Spleen (tissue), 11 donors: ENCODE measurements around the gene PRELID3B. TPM values are rescaled to one million over a fixed set of nuclear protein-coding genes. Genes with fewer than 3 reads are reported as not detected.

Experiments used
- DNase-seq: peaks from one replicate; pipeline ENCODE4 v3.0.0-alpha.2; 2020
- H3K27ac ChIP-seq, 8 donors: fragments of 200-600 bp; sonication (generic) in 7 of 8; 1 replicate in 4 of 8; 2 replicates in 4 of 8; pipeline versions ENCODE4 v1.5.0 to v1.8.0; 2016 to 2021; ENCODE audit warnings: inconsistent platforms in 4 of 8, mild to moderate bottlenecking in 4 of 8, moderate library complexity in 1 of 8
- H3K27me3 ChIP-seq, 7 donors: fragments of 200-600 bp; sonication (generic) in 6 of 7; replicated peaks in 1 of 7; 1 replicate in 4 of 7; 2 replicates in 3 of 7; pipeline versions ENCODE4 v1.5.0 to v1.8.0; 2016 to 2021; ENCODE audit warnings: inconsistent platforms in 3 of 7, mild to moderate bottlenecking in 1 of 7
- H3K36me3 ChIP-seq, 6 donors: fragments of 200-600 bp; sonication (generic) in 5 of 6; 1 replicate in 4 of 6; 2 replicates in 2 of 6; pipeline versions ENCODE4 v1.5.0 to v1.8.0; 2016 to 2021; ENCODE audit warnings: inconsistent platforms in 2 of 6
- H3K4me1 ChIP-seq, 6 donors: fragments of 200-600 bp; sonication (generic) in 5 of 6; 1 replicate in 3 of 6; 2 replicates in 3 of 6; pipeline versions ENCODE4 v1.5.0 to v1.8.0; 2016 to 2021; ENCODE audit warnings: inconsistent platforms in 3 of 6
- H3K4me3 ChIP-seq, 8 donors: fragments of 200-600 bp; sonication (generic) in 7 of 8; 1 replicate in 4 of 8; 2 replicates in 4 of 8; pipeline versions ENCODE4 v1.5.0 to v1.8.0; 2016 to 2021; ENCODE audit warnings: inconsistent platforms in 4 of 8, mild to moderate bottlenecking in 4 of 8, moderate library complexity in 2 of 8
- H3K9me3 ChIP-seq, 8 donors: fragments of 200-600 bp; sonication (generic) in 7 of 8; 1 replicate in 4 of 8; 2 replicates in 4 of 8; pipeline versions ENCODE4 v1.5.0 to v1.8.0; 2016 to 2021; ENCODE audit warnings: inconsistent platforms in 4 of 8
- CTCF ChIP-seq, 11 experiments: fragments of 200-600 bp in 7 of 11; fragments of 450-650 bp in 4 of 11; sonication (generic) in 4 of 11; IDR thresholded peaks in 8 of 11; conservative IDR thresholded peaks in 3 of 11; 1 replicate in 7 of 11; 2 replicates in 4 of 11; pipeline versions ENCODE4 v1.4.0 to v1.8.0; 2016 to 2021; ENCODE audit warnings: antibody characterized with exemption in 11 of 11, inconsistent platforms in 4 of 11, mild to moderate bottlenecking in 1 of 11
- POLR2A ChIP-seq, 3 donors: fragments of 450-650 bp; IDR thresholded peaks; one replicate each; pipeline ENCODE4 v1.5.1; 2017; ENCODE audit warnings: antibody characterized with exemption in 3 of 3, mild to moderate bottlenecking in 1 of 3
- POLR2AphosphoS5 ChIP-seq, 3 donors: sonication (generic); formaldehyde crosslinking; IDR thresholded peaks; one replicate each; pipeline ENCODE4 v1.5.1; 2017; ENCODE audit warnings: antibody characterized with exemption in 3 of 3
- WGBS, 5 donors: extraction: QIAGEN DNeasy Blood & Tissue Kit in 3 of 5; methylation state at CpG; one replicate each; pipeline versions ENCODE4 v1.1.5 to v1.1.7; 2013 to 2018; 5-methylcytosine and 5-hydroxymethylcytosine counted together
- intact Hi-C: fragments of 100-400 bp; cut with DNase I; formaldehyde crosslinking; loops from one replicate; pipeline ENCODE4 v1.15.0; 2023; ENCODE audit warnings: low total_unique reads
- polyA plus RNA-seq, 3 donors: library from polyadenylated mRNA; stranded (reverse); fragments of 200-250 nt; gene quantifications; one replicate each; pipeline ENCODE4 v1.2.1, GENCODE V29; 2013
- total RNA-seq, 7 donors: library from RNA; depleted of rRNA in 3 of 7; stranded (reverse); fragments of >200 nt in 3 of 7; fragmentation: NEBNext Ultra II Directional in 4 of 7; extraction: Animal tissue kit (Norgen Biotek cat#: 25700) in 4 of 7; gene quantifications; one replicate each; pipeline versions ENCODE4 v1.1.0 to v1.2.1, GENCODE V29; 2016 to 2021
- donor health status: healthy with polysubstance abuse.
- donor health status: DM: no; HTN: no; CAD: no; lungs with moderate emphysema.
- donor health status: DM: no; HTN: no; CAD: no.
- donor health status: Bipolar disorder and iron deficiency.
- donor health status: healthy.
- donor health status: DM: no; HTN: no; CAD: no.
- donor health status: DM: yes; HTN: yes; CAD: no.

PRELID3B gene
- total and polyA plus RNA-seq, 10 donors: 20.6 to 46.8 (median 40.5) TPM

- no peak for TF ChIP-seq CTCF (IDR thresholded peaks at IDR 0.05 in 8 of 11, conservative IDR thresholded peaks at IDR 0.05 in 3 of 11)
- TF ChIP-seq POLR2AphosphoS5 (IDR thresholded peaks at IDR 0.05): no peak
- no peak for TF ChIP-seq POLR2A (IDR thresholded peaks at IDR 0.05)
- Histone ChIP-seq H3K4me1 (peaks cover 9 to 58% (median 32%) of the 10 kb centered on the region in 6 donors), H3K27me3 (no peaks in the 10 kb centered on the region), H3K36me3 (peaks cover 0 to 10% (median 0%) of the 10 kb centered on the region in 6 donors), H3K27ac (peak overlapping the region in 5 of 8 donors; percentile 29 to 72 (median 45)), H3K4me3 (no peak overlapping the region), H3K9me3 (no peaks in the 10 kb centered on the region)
- peak; percentile 57 for DNase-seq
- intact Hi-C loops: no loop called here
- 75 to 85% (median 78%) methylated on average over 15 to 16 of the region's 16 CpGs for WGBS, 5 donors
Observed at GRCh38 chr20:59015812-59016711, 26.5 kb downstream of the PRELID3B start.

- peak; percentile 55 for DNase-seq
- H3K4me3 ChIP-seq: no peak overlapping the region
- peaks cover 0 to 5% (median 0%) of the 10 kb centered on the region in 6 donors for H3K36me3 ChIP-seq
- peak overlapping the region in 1 of 8 donors; percentile 72 for H3K27ac ChIP-seq
- WGBS, 5 donors: 92 to 97% (median 96%) methylated on average over 16 of the region's 16 CpGs
- no peaks in the 10 kb centered on the region for H3K27me3 ChIP-seq
- intact Hi-C loops: no loop called here
- H3K4me1 ChIP-seq: peaks cover 9 to 64% (median 36%) of the 10 kb centered on the region in 6 donors
- H3K9me3 ChIP-seq: no peaks in the 10 kb centered on the region
- TF ChIP-seq POLR2A (IDR thresholded peaks at IDR 0.05): no peak
- TF ChIP-seq POLR2AphosphoS5 (IDR thresholded peaks at IDR 0.05): no peak
- no peak for TF ChIP-seq CTCF (IDR thresholded peaks at IDR 0.05 in 8 of 11, conservative IDR thresholded peaks at IDR 0.05 in 3 of 11)
Observed at GRCh38 chr20:59015411-59015810, 27.2 kb downstream of the PRELID3B start.

- DNase-seq: peak; percentile 68
Observed at GRCh38 chr20:59014680-59015389, 27.8 kb downstream of the PRELID3B start.

More at GRCh38 chr20:59014680-59015389, 27.8 kb downstream of the PRELID3B start:
- intact Hi-C loops: no loop called here
- Histone ChIP-seq H3K27ac (no peak overlapping the region), H3K4me3 (no peak overlapping the region), H3K9me3 (no peaks in the 10 kb centered on the region), H3K4me1 (peaks cover 9 to 70% (median 39%) of the 10 kb centered on the region in 6 donors), H3K36me3 (peaks cover 0 to 5% (median 0%) of the 10 kb centered on the region in 6 donors), H3K27me3 (no peaks in the 10 kb centered on the region)
- no peak for TF ChIP-seq CTCF (IDR thresholded peaks at IDR 0.05 in 8 of 11, conservative IDR thresholded peaks at IDR 0.05 in 3 of 11)
- no peak for TF ChIP-seq POLR2AphosphoS5 (IDR thresholded peaks at IDR 0.05)
- no peak for TF ChIP-seq POLR2A (IDR thresholded peaks at IDR 0.05)
- WGBS, 5 donors: 78 to 88% (median 82%) methylated on average over 13 to 17 of the region's 17 CpGs
